Cardiac septum (tissue), 1 donor: Measurements from ENCODE around the gene GPLD1. TPM values are rescaled to one million over a fixed set of nuclear protein-coding genes. Genes with fewer than 3 reads are reported as not detected.
"Not testable (repeated sequence)": the region's sequence is repeated elsewhere in the genome, so short reads cannot be mapped to it uniquely, and the experiment has no call there.

Experiments used
- DNase-seq: peaks from one replicate; pipeline ENCODE4 v3.0.0-alpha.2; 2020; ENCODE audit warnings: low spot score
- intact Hi-C: fragments of 100-400 bp; cut with DNase I; formaldehyde crosslinking; loops from one replicate; pipeline ENCODE4 v1.14.0; 2022
- total RNA-seq: library from RNA; stranded (reverse); fragmentation: NEBNext Ultra II Directional; extraction: Animal tissue kit (Norgen Biotek cat#: 25700); gene quantifications from one replicate; pipeline ENCODE4 v1.2.1, GENCODE V29; 2021
- donor health status: DM: no; HTN: no; CAD: no.

Gene GPLD1
- total RNA-seq, 1 donor from 2014 or later, result 0.81 TPM

DNA sequence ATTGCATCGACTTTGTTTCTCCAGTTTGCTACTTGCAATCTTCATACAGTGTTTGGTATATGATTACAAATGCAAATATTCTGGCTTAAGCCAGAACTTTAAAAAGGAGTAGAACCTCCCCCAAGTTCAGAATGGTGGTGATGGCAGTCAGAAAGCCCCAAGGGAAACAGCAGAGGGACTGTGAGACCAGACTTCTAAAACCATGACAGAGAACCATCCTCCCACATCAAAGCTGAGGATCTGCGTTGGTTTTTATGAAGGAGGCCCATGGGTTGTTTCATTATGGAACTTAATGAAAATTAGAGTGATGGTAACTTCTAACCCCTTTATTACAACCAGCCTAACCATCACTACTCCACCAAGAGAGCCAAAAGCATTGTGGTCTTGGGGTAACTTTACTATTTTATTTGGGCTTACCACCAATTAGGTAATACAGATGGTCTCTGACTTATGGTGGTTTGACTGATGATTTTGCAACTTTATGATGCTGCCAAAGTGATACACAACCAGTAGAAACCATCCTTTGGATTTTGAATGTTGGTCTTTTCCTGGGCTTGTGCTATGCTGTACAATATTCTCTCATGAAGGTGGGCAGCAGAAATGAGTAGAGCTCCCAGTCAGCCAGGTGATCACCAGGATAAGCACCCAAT, 97.5 kb downstream of the GPLD1 start:
- no peak for DNase-seq
- intact Hi-C loops, result no loop called here

- intact Hi-C loops, result no loop called here
- DNase-seq, result no peak
Observed at GRCh38 chr6:24391208-24391607, 98.2 kb downstream of the GPLD1 start.

DNA sequence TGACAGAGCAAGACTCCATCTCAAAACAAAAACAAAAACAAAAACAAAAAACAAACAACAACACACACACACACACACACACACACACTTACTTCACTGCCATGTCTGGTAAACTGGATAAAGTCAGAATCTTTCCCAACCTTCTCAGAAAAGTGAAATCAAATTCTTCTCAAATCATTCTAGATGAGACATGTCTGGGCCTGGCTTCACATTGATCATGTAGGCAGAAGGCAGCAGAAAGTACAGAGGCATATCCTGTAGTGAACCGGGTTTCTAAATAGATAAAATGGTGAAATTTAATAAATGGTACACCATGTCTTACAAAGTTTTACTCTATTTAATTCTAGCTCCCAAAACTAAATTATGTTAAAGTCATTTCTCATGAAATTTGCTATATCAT, 101.6 kb downstream of the GPLD1 start:
- no peak for DNase-seq
- intact Hi-C loops, result loop anchor here (5.0 kb wide), 1 partner anchor 106 kb away; no protein-coding TSS in a partner anchor

DNA sequence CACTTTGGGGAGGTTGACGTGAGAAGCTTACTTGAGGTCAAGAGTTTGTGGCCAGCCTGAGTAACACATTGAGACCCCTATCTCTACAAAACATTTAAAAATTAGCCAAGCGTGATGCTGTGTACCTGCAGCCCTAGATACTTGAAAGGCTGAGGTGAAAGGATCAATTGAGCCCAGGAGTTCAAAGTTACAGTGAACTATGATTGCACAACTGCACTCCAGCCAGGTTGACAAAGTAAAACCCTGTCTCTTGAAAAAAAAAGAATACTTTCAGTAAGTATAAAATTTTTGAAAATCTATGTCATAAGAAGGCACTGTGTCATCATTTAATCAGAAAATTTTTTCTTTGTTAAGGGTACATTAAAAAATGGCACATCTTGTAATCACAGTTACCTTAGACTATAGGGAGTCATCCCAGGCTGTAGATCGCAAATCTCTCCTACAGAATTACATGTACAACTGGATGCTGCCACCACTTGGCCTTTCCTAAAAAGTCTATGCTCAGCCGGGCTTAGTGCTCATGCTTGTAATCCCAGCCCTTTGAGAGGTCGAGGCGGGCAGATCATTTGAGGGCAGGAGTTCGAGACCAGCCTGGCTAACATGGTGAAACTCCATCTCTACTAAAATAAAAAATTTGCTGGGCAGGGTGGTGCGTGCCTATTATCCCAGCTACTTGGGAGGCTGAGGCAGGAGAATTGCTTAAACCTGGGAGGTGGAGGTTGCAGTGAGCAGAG, 103.7 kb downstream of the GPLD1 start:
- intact Hi-C loops, result loop anchor here (5.0 kb wide), 1 partner anchor 103 kb away; no protein-coding TSS in a partner anchor
- DNase-seq, result no peak

DNA sequence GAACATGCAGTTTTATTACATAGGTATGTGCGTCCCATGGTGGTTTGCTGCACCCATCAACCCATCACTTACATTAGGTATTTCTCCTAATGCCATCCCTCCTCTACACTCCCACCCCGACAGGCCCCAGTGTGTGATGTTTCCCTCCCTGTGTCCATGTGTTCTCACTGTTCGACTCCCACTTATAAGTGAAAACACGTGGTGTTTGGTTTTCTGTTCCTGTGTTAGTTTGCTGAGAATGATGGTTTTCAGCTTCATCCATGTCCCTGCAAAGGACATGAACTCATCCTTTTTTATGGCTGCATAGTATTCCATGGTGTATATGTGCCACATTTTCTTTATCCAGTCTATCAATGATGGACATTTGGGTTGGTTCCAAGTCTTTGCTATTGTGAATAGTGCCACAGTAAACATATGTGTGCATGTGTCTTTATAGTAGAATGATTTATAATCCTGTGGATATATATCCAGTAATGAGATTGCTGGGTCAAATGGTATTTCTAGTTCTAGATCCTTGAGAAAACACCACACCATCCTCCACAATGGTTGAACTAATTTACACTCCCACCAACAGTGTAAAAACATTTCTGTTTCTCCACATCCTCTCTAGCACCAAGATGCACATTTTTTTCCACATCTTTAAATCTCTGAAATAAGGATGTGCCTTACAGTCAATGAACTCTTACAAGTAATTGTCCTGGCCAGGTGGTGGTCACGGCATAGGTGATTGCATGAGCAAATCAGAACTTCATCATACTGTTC, 104.8 kb downstream of the GPLD1 start:
- intact Hi-C loops, result loop anchor here (5.0 kb wide), 1 partner anchor 102 kb away; no protein-coding TSS in a partner anchor

GRCh38 chr6:24382891-24383494, 106.4 kb downstream of the GPLD1 start:
- intact Hi-C loops, DNase-seq: not testable (repeated sequence)

More for the DNA sequence above, 104.8 kb downstream of the GPLD1 start:
- not testable (repeated sequence) for DNase-seq

DNA sequence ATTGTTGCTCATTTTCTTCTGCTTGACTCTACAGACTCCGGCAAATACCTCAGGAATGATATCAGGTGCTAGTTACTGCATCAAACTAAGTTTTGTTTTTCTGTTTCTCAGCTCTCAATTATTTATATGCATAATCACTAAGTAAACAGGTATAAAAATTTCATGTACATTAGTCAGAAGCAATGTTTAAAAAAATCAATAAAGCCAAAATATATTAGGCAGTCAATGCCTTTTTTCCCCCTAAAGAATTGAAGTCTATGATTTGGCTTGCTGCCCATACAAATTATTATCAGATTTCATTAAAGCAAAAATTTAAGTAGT, 107.2 kb downstream of the GPLD1 start:
- DNase-seq, result no peak
- intact Hi-C loops, result no loop called here

GRCh38 chr6:24381476-24382219, 107.7 kb downstream of the GPLD1 start:
- intact Hi-C loops, result no loop called here
- no peak for DNase-seq

DNA sequence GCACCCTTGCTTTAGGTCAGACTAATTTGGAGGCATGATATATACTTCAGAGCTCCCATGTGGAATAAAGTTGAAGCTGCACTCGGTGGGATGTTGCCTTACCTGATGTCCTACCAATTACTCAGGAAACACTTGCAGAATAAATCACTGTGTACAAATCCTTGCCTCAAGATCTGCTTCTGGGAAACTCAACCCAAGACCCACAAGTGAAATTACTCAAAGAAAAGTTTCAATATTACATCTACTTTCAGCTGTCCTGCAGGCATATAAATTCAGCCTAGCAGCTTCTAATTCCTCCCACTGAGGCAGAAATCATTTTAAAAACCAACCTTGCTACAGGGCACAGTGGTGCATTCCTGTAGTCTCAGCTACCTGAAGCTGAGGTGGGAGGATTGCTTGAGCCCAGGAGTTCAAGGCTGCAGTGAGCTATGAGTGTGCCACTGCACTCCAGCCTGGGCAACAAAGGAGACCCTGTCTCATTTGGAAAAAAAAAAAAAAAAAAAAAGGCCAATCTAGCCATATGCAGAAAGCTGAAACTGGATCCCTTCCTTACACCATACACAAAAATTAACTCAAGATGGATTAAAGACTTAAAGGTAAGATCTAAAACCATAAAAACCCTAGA, 110.8 kb downstream of the GPLD1 start:
- DNase-seq, result no peak
- intact Hi-C loops, result no loop called here

Other genes with a start within 250 kb of the GPLD1 start
- gene DCDC2, start 131.5 kb downstream of the GPLD1 start, total RNA-seq, result 0.08 TPM
- 38.7 TPM for gene MRS2, start 86.6 kb downstream of the GPLD1 start, total RNA-seq
- gene ALDH5A1, start 5.4 kb upstream of the GPLD1 start, total RNA-seq, result 17.4 TPM
- 0.05 TPM for gene KIAA0319, start 156.6 kb upstream of the GPLD1 start, total RNA-seq
- gene TDP2, start 177.3 kb upstream of the GPLD1 start, total RNA-seq, result 24.1 TPM
- 40.5 TPM for gene ACOT13, start 177.5 kb upstream of the GPLD1 start, total RNA-seq
- gene C6orf62, start 229.6 kb upstream of the GPLD1 start, total RNA-seq, result 48.2 TPM